ENCODE results near the gene TSPYL2. TPM values are rescaled to one million over a fixed set of nuclear protein-coding genes. Genes with fewer than 3 reads are reported as not detected.

TSPYL2 gene
- total RNA-seq, 1 experiment from 2014 or later: 19.9 TPM

GRCh38 chrX:53128097-53128749 is 46.1 kb downstream of the TSPYL2 start:
- Mint-ChIP-seq H3K4me1 (ENCODE audit: low read depth, unreplicated experiment) (no peaks in the 10 kb centered on the region), H3K27me3 (ENCODE audit: unreplicated experiment) (no peaks in the 10 kb centered on the region), H3K36me3 (ENCODE audit: insufficient read depth, unreplicated experiment) (peaks cover 5% of the 10 kb centered on the region), H3K4me3 (ENCODE audit: low read depth, unreplicated experiment) (no peak overlapping the region), H3K9me3 (ENCODE audit: low read depth, unreplicated experiment) (no peaks in the 10 kb centered on the region), H3K27ac (ENCODE audit: unreplicated experiment) (no peak overlapping the region)
- intact Hi-C loops (cut with micrococcal nuclease; ENCODE audit: unreplicated experiment): no loop called here
- CTCF ChIA-PET: no interaction called here
- DNase-seq: no peak
- no peak for TF ChIP-seq CTCF (IDR thresholded peaks at IDR 0.05; ENCODE audit: unreplicated experiment)
- BruUV-seq (replicated peaks): no TSS peak

GRCh38 chrX:53133400-53133799 is 51.2 kb downstream of the TSPYL2 start:
- intact Hi-C loops (cut with micrococcal nuclease; ENCODE audit: unreplicated experiment): no loop called here
- Mint-ChIP-seq H3K4me1 (ENCODE audit: low read depth, unreplicated experiment) (no peaks in the 10 kb centered on the region), H3K27me3 (ENCODE audit: unreplicated experiment) (no peaks in the 10 kb centered on the region), H3K36me3 (ENCODE audit: insufficient read depth, unreplicated experiment) (peaks cover 5% of the 10 kb centered on the region), H3K9me3 (ENCODE audit: low read depth, unreplicated experiment) (no peaks in the 10 kb centered on the region), H3K27ac (ENCODE audit: unreplicated experiment) (no peak overlapping the region), H3K4me3 (ENCODE audit: low read depth, unreplicated experiment) (no peak overlapping the region)
- no TSS peak for BruUV-seq (replicated peaks)
- no peak for DNase-seq
- CTCF ChIA-PET: no interaction called here
- TF ChIP-seq CTCF (IDR thresholded peaks at IDR 0.05; ENCODE audit: unreplicated experiment): no peak

GRCh38 chrX:53135581-53135980 is 53.4 kb downstream of the TSPYL2 start:
- H3K36me3 Mint-ChIP-seq (ENCODE audit: insufficient read depth, unreplicated experiment): peaks cover 5% of the 10 kb centered on the region
- H3K9me3 Mint-ChIP-seq (ENCODE audit: low read depth, unreplicated experiment): no peaks in the 10 kb centered on the region
- no peak overlapping the region for H3K4me3 Mint-ChIP-seq (ENCODE audit: low read depth, unreplicated experiment)
- H3K27me3 Mint-ChIP-seq (ENCODE audit: unreplicated experiment): no peaks in the 10 kb centered on the region
- TF ChIP-seq CTCF (IDR thresholded peaks at IDR 0.05; ENCODE audit: unreplicated experiment): no peak
- no peak for DNase-seq
- intact Hi-C loops (cut with micrococcal nuclease; ENCODE audit: unreplicated experiment): no loop called here
- BruUV-seq (replicated peaks): no TSS peak
- CTCF ChIA-PET: interaction anchor here (0.7 kb wide), 1 partner anchor 16 kb away, joined by 4 read pairs; no protein-coding TSS in a partner anchor
- H3K4me1 Mint-ChIP-seq (ENCODE audit: low read depth, unreplicated experiment): no peaks in the 10 kb centered on the region
- no peak overlapping the region for H3K27ac Mint-ChIP-seq (ENCODE audit: unreplicated experiment)

Other genes starting within 250 kb of the TSPYL2 start
- not detected in 2 replicates for gene XAGE3, start 214.3 kb upstream of the TSPYL2 start, total RNA-seq (2022)
- 8.4 and 9.3 TPM in 2 replicates for gene FAM156B, start 185.0 kb upstream of the TSPYL2 start, total RNA-seq (2022)
- gene FAM156A, start 123.8 kb upstream of the TSPYL2 start, total RNA-seq (2022): 18.0 and 19.7 TPM in 2 replicates
- gene GPR173, start 33.6 kb upstream of the TSPYL2 start, total RNA-seq (2022): 0.68 and 0.78 TPM in 2 replicates
- gene KANTR, start 11.8 kb downstream of the TSPYL2 start, total RNA-seq (2022): 14.5 and 18.2 TPM in 2 replicates
- 91.6 and 98.4 TPM in 2 replicates for gene KDM5C, start 142.8 kb downstream of the TSPYL2 start, total RNA-seq (2022)
- 14.1 and 15.2 TPM in 2 replicates for gene IQSEC2, start 199.2 kb downstream of the TSPYL2 start, total RNA-seq (2022)